Choroid plexus epithelial cell (primary cell): Measurements from ENCODE around the gene EDARADD.
"Not testable (repeated sequence)": the region's sequence is repeated elsewhere in the genome, so short reads cannot be mapped to it uniquely, and the experiment has no call there.

ENCODE experiments used
- DNase-seq: peaks from one replicate; pipeline ENCODE4 v3.0.0-alpha.2; 2010; ENCODE audit warnings: low read depth
- H3K4me3 ChIP-seq: 2 replicates; pipeline ENCODE4 v1.5.1; 2011; ENCODE audit warnings: low read depth, mild to moderate bottlenecking, control low read depth, low read length, moderate library complexity
- TF ChIP-seq, protein P1 (sequence below): conservative IDR thresholded peaks from 2 replicates; pipeline ENCODE4 v1.5.1; 2011; ENCODE audit warnings: low read depth, mild to moderate bottlenecking, control low read depth, inconsistent platforms, low read length, moderate library complexity

The EDARADD gene

GRCh38 chr1:236354330-236355147 is 39.5 kb upstream of the EDARADD start:
- no peak overlapping the region for H3K4me3 ChIP-seq
- TF ChIP-seq, protein P1, sequence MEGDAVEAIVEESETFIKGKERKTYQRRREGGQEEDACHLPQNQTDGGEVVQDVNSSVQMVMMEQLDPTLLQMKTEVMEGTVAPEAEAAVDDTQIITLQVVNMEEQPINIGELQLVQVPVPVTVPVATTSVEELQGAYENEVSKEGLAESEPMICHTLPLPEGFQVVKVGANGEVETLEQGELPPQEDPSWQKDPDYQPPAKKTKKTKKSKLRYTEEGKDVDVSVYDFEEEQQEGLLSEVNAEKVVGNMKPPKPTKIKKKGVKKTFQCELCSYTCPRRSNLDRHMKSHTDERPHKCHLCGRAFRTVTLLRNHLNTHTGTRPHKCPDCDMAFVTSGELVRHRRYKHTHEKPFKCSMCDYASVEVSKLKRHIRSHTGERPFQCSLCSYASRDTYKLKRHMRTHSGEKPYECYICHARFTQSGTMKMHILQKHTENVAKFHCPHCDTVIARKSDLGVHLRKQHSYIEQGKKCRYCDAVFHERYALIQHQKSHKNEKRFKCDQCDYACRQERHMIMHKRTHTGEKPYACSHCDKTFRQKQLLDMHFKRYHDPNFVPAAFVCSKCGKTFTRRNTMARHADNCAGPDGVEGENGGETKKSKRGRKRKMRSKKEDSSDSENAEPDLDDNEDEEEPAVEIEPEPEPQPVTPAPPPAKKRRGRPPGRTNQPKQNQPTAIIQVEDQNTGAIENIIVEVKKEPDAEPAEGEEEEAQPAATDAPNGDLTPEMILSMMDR = no peak
- peak; percentile 84 for DNase-seq

DNA sequence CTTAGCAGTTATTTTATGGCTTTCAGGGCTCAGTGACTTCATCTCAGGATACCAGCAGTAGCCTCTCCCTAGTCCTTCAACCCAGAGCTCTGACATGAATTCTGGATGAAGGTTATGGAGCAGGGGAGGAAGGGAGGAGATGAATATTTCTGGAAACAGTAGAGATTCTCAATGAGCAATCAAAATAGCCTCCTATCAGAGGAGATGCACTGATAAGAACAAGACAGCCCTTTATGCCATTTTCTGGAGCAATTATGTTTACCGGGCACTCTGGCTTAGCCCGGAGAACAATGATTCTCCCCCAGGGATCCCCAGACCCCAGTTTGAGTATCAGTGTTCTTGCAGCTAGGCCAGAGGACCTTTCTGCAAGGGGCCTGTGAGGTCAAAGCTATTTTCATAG is 37.9 kb upstream of the EDARADD start:
- H3K4me3 ChIP-seq = no peak overlapping the region
- DNase-seq = no peak
- TF ChIP-seq, protein P1 = no peak

DNA sequence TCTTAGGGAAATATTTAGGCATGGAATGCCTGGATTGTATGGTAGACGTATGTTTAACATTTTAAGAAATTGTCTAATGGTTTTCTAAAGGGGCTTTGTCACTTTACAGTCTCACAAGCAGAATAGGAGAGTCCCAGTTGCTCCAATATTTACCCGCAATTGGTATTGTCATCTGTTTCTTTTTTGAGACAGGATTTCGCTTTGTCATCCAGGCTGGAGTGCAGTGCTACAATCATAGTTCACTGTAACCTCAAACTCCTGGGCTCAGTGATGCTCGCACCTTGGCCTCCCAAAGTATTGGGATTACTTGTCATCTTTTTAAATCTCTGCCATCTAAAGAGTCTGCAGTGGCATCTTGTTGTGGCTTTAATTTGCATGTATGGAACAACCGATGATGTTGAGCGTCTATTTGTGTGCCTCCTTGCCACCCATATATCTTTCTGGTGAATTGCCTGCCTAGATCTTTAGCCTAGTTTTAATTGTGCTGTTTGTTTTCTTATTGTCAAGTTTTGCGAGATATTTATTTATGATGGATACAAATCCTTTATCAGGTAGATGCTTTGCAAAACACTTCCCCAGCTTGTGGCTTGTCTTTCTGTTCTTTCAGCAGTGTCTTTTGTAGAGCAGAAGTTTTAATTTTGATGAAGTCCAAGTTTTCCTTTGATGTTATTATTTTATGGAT is 32.0 kb upstream of the EDARADD start:
- TF ChIP-seq, protein P1 = no peak
- DNase-seq = no peak
- H3K4me3 ChIP-seq = no peak overlapping the region

DNA sequence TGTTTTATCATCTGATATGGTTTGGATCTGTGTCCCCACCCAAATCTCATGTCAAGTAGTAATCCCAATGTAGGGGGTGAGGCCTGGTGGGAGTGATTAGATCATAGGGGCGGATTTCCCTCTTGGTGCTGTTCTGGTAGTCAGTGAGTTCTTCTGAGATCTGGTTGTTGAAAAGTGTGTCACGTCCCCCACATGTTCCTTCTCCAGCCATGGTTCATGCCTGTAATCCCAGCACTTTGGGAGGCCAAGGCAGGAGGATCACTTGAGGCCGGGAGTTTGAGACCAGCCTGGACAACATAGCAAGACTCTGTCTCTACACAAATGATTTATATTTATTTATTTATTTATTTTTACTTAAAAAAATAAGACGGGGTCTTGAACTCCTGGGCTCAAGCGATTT is 30.8 kb upstream of the EDARADD start:
- no peak for DNase-seq
- TF ChIP-seq, protein P1 = no peak
- no peak overlapping the region for H3K4me3 ChIP-seq

GRCh38 chr1:236365999-236366570 is 28.0 kb upstream of the EDARADD start:
- TF ChIP-seq, protein P1 = no peak
- no peak overlapping the region for H3K4me3 ChIP-seq
- no peak for DNase-seq

GRCh38 chr1:236366681-236367080 is 27.4 kb upstream of the EDARADD start:
- not testable (repeated sequence) for DNase-seq

GRCh38 chr1:236370420-236370819 is 23.7 kb upstream of the EDARADD start:
- DNase-seq = no peak
- TF ChIP-seq, protein P1 = no peak
- no peak overlapping the region for H3K4me3 ChIP-seq

More at GRCh38 chr1:236366681-236367080, 27.4 kb upstream of the EDARADD start:
- H3K4me3 ChIP-seq = not testable (repeated sequence)
